DOHH2 (cell line): ENCODE data around the gene OSBPL3.

Experiments
- CTCF ChIP-seq: fragments of 200-600 bp; sonication (generic); IDR thresholded peaks from one replicate; pipeline ENCODE4 v1.5.1; 2014; ENCODE audit warnings: antibody characterized with exemption, mild to moderate bottlenecking, low read depth, low read length; ENCODE audit not compliant: poor library complexity, severe bottlenecking
- EZH2phosphoT487 ChIP-seq: fragments of 200-600 bp; sonication (generic); IDR thresholded peaks from 2 replicates; pipeline ENCODE4 v1.6.1; 2017; ENCODE audit warnings: borderline replicate concordance, mild to moderate bottlenecking, antibody characterized with exemption, low read length, moderate library complexity, mixed read lengths

DNA sequence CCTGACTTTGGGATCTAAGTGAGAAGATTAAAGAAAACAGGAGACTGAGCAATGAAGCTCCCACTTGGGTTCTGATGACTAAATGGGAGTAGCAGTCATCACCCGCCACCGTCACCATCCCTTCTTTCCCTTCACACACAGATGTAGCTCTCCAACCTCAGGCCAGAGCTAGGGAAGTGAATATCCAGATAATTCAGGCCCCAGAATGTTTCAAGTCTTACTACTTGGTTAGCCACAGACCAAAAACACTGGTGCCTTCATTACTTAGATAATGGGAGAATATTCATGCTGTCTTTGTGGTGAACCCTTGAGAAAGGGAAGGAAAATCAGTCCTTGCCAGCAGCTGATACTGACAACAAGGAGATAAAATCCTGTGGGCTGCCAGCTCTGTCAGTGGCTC is 100.7 kb downstream of the OSBPL3 start:
- no peak for TF ChIP-seq CTCF
- no peak for TF ChIP-seq EZH2phosphoT487
